HepG2 (cell line): ENCODE measurements around the gene KIZ. TPM values are rescaled to one million over a fixed set of nuclear protein-coding genes. Genes with fewer than 3 reads are reported as not detected.

Experiments
- BCL6 ChIP-seq: IDR thresholded peaks from 2 replicates; pipeline ENCODE4 v1.6.1; 2016; ENCODE audit warnings: missing genetic modification reagents, missing compliant biosample characterization
- EHMT2 ChIP-seq: fragments of 200-600 bp; sonication (generic); IDR thresholded peaks from 2 replicates; pipeline ENCODE4 v1.7.0; 2017; ENCODE audit warnings: antibody characterized with exemption, low read depth, low read length, borderline replicate concordance
- GFI1 ChIP-seq: sonication (generic); formaldehyde crosslinking; IDR thresholded peaks from 2 replicates; pipeline ENCODE4 v1.5.0; 2020; ENCODE audit warnings: missing genetic modification reagents, mild to moderate bottlenecking, borderline replicate concordance
- HNF1B ChIP-seq: sonication (generic); formaldehyde crosslinking; IDR thresholded peaks from 2 replicates; pipeline ENCODE4 v1.5.1; 2020; ENCODE audit warnings: mild to moderate bottlenecking, moderate library complexity, missing genetic modification reagents
- IRF9 ChIP-seq: sonication (generic); formaldehyde crosslinking; IDR thresholded peaks from 2 replicates; pipeline ENCODE4 v1.8.0; 2022; ENCODE audit warnings: missing genetic modification reagents, mild to moderate bottlenecking, borderline replicate concordance
- NR2F1 ChIP-seq, 2 experiments: fragments of 450-650 bp in 1 of 2; formaldehyde crosslinking in 1 of 2; IDR thresholded peaks; 2 replicates each; pipeline versions ENCODE4 v1.5.0 to v1.6.1; 2016 to 2020; ENCODE audit warnings: mild to moderate bottlenecking in 1 of 2, missing compliant biosample characterization in 1 of 2, missing genetic modification reagents in 1 of 2, moderate library complexity in 1 of 2
- NR2F6 ChIP-seq, 2 experiments: IDR thresholded peaks; 2 replicates each; pipeline ENCODE4 v1.6.1; 2016; ENCODE audit warnings: antibody characterized with exemption in 1 of 2, mild to moderate bottlenecking in 1 of 2
- RARA ChIP-seq: IDR thresholded peaks from 2 replicates; pipeline ENCODE4 v1.6.1; 2016; ENCODE audit warnings: missing genetic modification reagents, missing compliant biosample characterization
- SMC3 ChIP-seq: IDR thresholded peaks from 2 replicates; pipeline ENCODE4 v1.6.1; 2011; ENCODE audit warnings: low read length, improper control_type of control experiment
- ZNF205 ChIP-seq: IDR thresholded peaks from 2 replicates; pipeline ENCODE4 v1.6.1; 2018; ENCODE audit warnings: missing biosample characterization, missing genetic modification reagents
- ZNF543 ChIP-seq: sonication (generic); formaldehyde crosslinking; IDR thresholded peaks from 2 replicates; pipeline ENCODE4 v1.4.0; 2020; ENCODE audit warnings: mild to moderate bottlenecking, missing genetic modification reagents
- ZNF574 ChIP-seq: sonication (generic); formaldehyde crosslinking; IDR thresholded peaks from 2 replicates; pipeline ENCODE4 v1.4.0; 2020; ENCODE audit warnings: missing genetic modification reagents
- polyA plus RNA-seq, 8 experiments: library from polyadenylated mRNA; depleted of rRNA in 3 of 8; stranded (reverse) in 7 of 8; unstranded in 1 of 8; fragments of >200 nt; fragmentation: Illumina TruSeq in 4 of 8; extraction: Trizol in 4 of 8; gene quantifications; 2 replicates each; pipeline versions ENCODE4 v1.2.1 to v1.2.3, GENCODE V29; 2011 to 2016; ENCODE audit warnings: low read depth in 4 of 8, missing spikeins in 1 of 8, mixed read lengths in 1 of 8; ENCODE audit not compliant: insufficient read depth in 1 of 8
- total RNA-seq, 5 experiments: library from RNA; depleted of rRNA; stranded (reverse); fragments of >200 nt; fragmentation: Illumina TruSeq; extraction: Trizol; gene quantifications; 2 replicates each; pipeline ENCODE4 v1.2.3, GENCODE V29; 2016; ENCODE audit warnings: low read depth in 1 of 5
- TF ChIP-seq, protein P1 (sequence below), 2 experiments: sonication (generic) in 1 of 2; formaldehyde crosslinking in 1 of 2; IDR thresholded peaks; 2 replicates each; pipeline versions ENCODE4 v1.4.0 to v1.6.1; 2016 to 2020; ENCODE audit warnings: borderline replicate concordance in 1 of 2, low read depth in 1 of 2, mild to moderate bottlenecking in 1 of 2, missing genetic modification reagents in 1 of 2
- TF ChIP-seq, protein P2 (sequence below): IDR thresholded peaks from 2 replicates; pipeline ENCODE4 v1.6.1; 2016
- TF ChIP-seq, protein P3 (sequence below): sonication (generic); formaldehyde crosslinking; IDR thresholded peaks from 2 replicates; pipeline ENCODE4 v1.5.0; 2020; ENCODE audit warnings: mild to moderate bottlenecking, missing genetic modification reagents, moderate library complexity

The KIZ gene
- total and polyA plus RNA-seq, 2 of the 13 experiments (the other 11 are each of a cell fraction or from before 2014, with no cell fraction given), result 46.3 to 114 TPM

DNA sequence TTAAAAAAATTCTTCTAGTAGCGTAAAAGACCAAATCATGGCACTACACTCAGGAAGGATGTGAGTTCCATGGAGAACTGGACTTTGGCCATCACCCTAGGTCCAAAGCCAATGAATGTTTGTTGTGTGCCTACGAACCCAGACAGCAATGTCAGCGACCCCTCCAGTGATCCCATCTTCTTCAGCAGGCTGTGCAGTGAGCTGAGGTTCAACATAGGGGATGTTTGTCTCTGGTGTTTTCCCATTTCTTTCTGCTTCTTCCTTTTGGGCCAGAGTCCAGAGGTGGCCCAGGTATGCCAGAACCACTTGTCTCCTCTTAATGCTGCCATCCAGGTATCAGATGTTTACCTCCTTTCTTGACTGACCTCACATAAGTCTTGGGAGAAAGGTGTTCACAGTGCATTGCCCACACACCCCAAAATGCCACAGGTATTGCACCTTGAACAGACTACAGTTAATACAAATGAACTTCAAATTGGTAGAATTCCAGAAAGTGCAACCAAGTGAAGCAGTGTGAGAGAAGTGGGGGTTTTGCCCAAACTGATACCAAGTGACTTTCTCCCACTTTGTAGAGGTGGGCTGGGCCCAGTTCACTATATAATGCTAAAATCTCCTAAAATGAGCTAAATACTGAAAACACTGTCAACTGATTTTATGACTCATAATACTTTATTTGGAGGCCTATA, 14.1 kb downstream of the KIZ start (continued):
- TF ChIP-seq, protein P1, sequence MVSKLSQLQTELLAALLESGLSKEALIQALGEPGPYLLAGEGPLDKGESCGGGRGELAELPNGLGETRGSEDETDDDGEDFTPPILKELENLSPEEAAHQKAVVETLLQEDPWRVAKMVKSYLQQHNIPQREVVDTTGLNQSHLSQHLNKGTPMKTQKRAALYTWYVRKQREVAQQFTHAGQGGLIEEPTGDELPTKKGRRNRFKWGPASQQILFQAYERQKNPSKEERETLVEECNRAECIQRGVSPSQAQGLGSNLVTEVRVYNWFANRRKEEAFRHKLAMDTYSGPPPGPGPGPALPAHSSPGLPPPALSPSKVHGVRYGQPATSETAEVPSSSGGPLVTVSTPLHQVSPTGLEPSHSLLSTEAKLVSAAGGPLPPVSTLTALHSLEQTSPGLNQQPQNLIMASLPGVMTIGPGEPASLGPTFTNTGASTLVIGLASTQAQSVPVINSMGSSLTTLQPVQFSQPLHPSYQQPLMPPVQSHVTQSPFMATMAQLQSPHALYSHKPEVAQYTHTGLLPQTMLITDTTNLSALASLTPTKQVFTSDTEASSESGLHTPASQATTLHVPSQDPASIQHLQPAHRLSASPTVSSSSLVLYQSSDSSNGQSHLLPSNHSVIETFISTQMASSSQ (IDR thresholded peaks at IDR 0.05; ENCODE audit: low read depth), result no peak
- TF ChIP-seq, protein P1 (CRISPR knock-in tag; IDR thresholded peaks at IDR 0.05; ENCODE audit: borderline replicate concordance), result peak; percentile 22; the same call in 1 of the 2 replicates
- TF ChIP-seq EHMT2, result peak; percentile 95
- TF ChIP-seq GFI1 (CRISPR knock-in tag), result peak; percentile 98
- TF ChIP-seq NR2F6 (IDR thresholded peaks at IDR 0.05), result peak; percentile 57
- TF ChIP-seq NR2F6 (CRISPR knock-in tag; IDR thresholded peaks at IDR 0.05), result peak; percentile 86
- TF ChIP-seq BCL6 (CRISPR knock-in tag), result peak; percentile 29
- TF ChIP-seq, protein P2, sequence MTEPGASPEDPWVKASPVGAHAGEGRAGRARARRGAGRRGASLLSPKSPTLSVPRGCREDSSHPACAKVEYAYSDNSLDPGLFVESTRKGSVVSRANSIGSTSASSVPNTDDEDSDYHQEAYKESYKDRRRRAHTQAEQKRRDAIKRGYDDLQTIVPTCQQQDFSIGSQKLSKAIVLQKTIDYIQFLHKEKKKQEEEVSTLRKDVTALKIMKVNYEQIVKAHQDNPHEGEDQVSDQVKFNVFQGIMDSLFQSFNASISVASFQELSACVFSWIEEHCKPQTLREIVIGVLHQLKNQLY (CRISPR knock-in tag), result 0 out of 2 replicates have a peak, but pooled peaks have one; percentile 36
- peak; percentile 76 for TF ChIP-seq RARA
- TF ChIP-seq HNF1B (CRISPR knock-in tag), result 0 out of 2 replicates have a peak, but pooled peaks have one; percentile 28
- peak; percentile 6; the same call in 1 of the 2 replicates for TF ChIP-seq SMC3
- no peak for TF ChIP-seq ZNF543 (CRISPR knock-in tag)
- TF ChIP-seq ZNF574, result 0 out of 2 replicates have a peak, but pooled peaks have one; percentile 49
- TF ChIP-seq IRF9 (CRISPR knock-in tag), result peak; percentile 16; the same call in 1 of the 2 replicates
- peak; percentile 49 to 76; a peak in 3 of 4 replicates for TF ChIP-seq NR2F1 (CRISPR knock-in tag; IDR thresholded peaks at IDR 0.05)
- TF ChIP-seq, protein P3, sequence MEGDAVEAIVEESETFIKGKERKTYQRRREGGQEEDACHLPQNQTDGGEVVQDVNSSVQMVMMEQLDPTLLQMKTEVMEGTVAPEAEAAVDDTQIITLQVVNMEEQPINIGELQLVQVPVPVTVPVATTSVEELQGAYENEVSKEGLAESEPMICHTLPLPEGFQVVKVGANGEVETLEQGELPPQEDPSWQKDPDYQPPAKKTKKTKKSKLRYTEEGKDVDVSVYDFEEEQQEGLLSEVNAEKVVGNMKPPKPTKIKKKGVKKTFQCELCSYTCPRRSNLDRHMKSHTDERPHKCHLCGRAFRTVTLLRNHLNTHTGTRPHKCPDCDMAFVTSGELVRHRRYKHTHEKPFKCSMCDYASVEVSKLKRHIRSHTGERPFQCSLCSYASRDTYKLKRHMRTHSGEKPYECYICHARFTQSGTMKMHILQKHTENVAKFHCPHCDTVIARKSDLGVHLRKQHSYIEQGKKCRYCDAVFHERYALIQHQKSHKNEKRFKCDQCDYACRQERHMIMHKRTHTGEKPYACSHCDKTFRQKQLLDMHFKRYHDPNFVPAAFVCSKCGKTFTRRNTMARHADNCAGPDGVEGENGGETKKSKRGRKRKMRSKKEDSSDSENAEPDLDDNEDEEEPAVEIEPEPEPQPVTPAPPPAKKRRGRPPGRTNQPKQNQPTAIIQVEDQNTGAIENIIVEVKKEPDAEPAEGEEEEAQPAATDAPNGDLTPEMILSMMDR, result peak; percentile 8; the same call in 1 of the 2 replicates
- 0 out of 2 replicates have a peak, but pooled peaks have one; percentile 23 for TF ChIP-seq ZNF205 (CRISPR knock-in tag)
